ENCODE data around the gene CCL22.

The CCL22 gene, protein sequence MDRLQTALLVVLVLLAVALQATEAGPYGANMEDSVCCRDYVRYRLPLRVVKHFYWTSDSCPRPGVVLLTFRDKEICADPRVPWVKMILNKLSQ

GRCh38 chr16:57358527-57359095, at the start of gene CCL22:
Gene CCL22, plus strand, starts transcription at chr16:57358783. Its CDS starts 34 bp downstream, at chr16:57358817.
- Mint-ChIP-seq H3K27ac (peak within 1 kb of the TSS; percentile 53), H3K4me1 (no peaks in the 10 kb centered on the region)

GRCh38 chr16:57310801-57311200, 47.8 kb upstream of the CCL22 start:
- Mint-ChIP-seq H3K4me1 (peaks cover 14% of the 10 kb centered on the region), H3K4me3 (no peak overlapping the region), H3K27me3 (peaks cover 31% of the 10 kb centered on the region), H3K9me3 (no peaks in the 10 kb centered on the region), H3K27ac (no peak overlapping the region), H3K36me3 (no peaks in the 10 kb centered on the region)
- CTCF ChIA-PET = interaction anchor here (0.6 to 4.6 kb wide), 3 partner anchors 10 to 107 kb away, joined by 3 to 23 read pairs (median 13); no protein-coding TSS in a partner anchor
- DNase-seq = no peak

More at GRCh38 chr16:57358527-57359095, at the start of gene CCL22:
- Mint-ChIP-seq H3K9me3 (no peaks in the 10 kb centered on the region), H3K4me3 (no peak within 1 kb of the TSS), H3K36me3 (no peaks in the 10 kb centered on the region), H3K27me3 (peaks cover 18% of the 10 kb centered on the region)
- DNase-seq = no peak
- CTCF ChIA-PET = no interaction called here

GRCh38 chr16:57313509-57313908, 45.1 kb upstream of the CCL22 start:
- Mint-ChIP-seq H3K27ac (no peak overlapping the region), H3K9me3 (no peaks in the 10 kb centered on the region), H3K36me3 (no peaks in the 10 kb centered on the region), H3K4me1 (peaks cover 16% of the 10 kb centered on the region), H3K4me3 (no peak overlapping the region), H3K27me3 (peaks cover 16% of the 10 kb centered on the region)
- CTCF ChIA-PET = interaction anchor here (1.2 to 4.6 kb wide), 3 partner anchors 9 to 105 kb away, joined by 3 to 23 read pairs (median 6); no protein-coding TSS in a partner anchor
- DNase-seq = no peak

- H3K9me3 Mint-ChIP-seq = no peaks in the 10 kb centered on the region
- no peak for DNase-seq
- H3K27me3 Mint-ChIP-seq = peaks cover 15% of the 10 kb centered on the region
- H3K4me1 Mint-ChIP-seq = peaks cover 16% of the 10 kb centered on the region
- peak overlapping the region; percentile 76 for H3K27ac Mint-ChIP-seq
- H3K36me3 Mint-ChIP-seq = no peaks in the 10 kb centered on the region
- CTCF ChIA-PET = interaction anchor here (0.7 to 4.6 kb wide), 6 partner anchors 9 to 105 kb away, joined by 3 to 23 read pairs (median 3); no protein-coding TSS in a partner anchor
- no peak overlapping the region for H3K4me3 Mint-ChIP-seq
Measured at GRCh38 chr16:57314161-57314785, 44.3 kb upstream of the CCL22 start.

- CTCF ChIA-PET = no interaction called here
- Mint-ChIP-seq H3K4me1 (peaks cover 16% of the 10 kb centered on the region), H3K4me3 (no peak overlapping the region), H3K9me3 (no peaks in the 10 kb centered on the region), H3K36me3 (no peaks in the 10 kb centered on the region), H3K27ac (no peak overlapping the region), H3K27me3 (peaks cover 11% of the 10 kb centered on the region)
- no peak for DNase-seq
Measured at GRCh38 chr16:57315416-57315815, 43.2 kb upstream of the CCL22 start.

- no peak for DNase-seq
- Mint-ChIP-seq H3K36me3 (no peaks in the 10 kb centered on the region), H3K27me3 (peaks cover 12% of the 10 kb centered on the region), H3K4me3 (no peak overlapping the region), H3K4me1 (peaks cover 16% of the 10 kb centered on the region), H3K27ac (no peak overlapping the region), H3K9me3 (no peaks in the 10 kb centered on the region)
- CTCF ChIA-PET = interaction anchor here (1.0 kb wide), 1 partner anchor 203 kb away, joined by 3 read pairs; no protein-coding TSS in a partner anchor
Measured at GRCh38 chr16:57316390-57317017, 42.1 kb upstream of the CCL22 start.

GRCh38 chr16:57318240-57318970, 40.2 kb upstream of the CCL22 start:
- H3K27ac Mint-ChIP-seq = no peak overlapping the region
- peaks cover 16% of the 10 kb centered on the region for H3K4me1 Mint-ChIP-seq
- DNase-seq = no peak
- no peaks in the 10 kb centered on the region for H3K9me3 Mint-ChIP-seq
- H3K27me3 Mint-ChIP-seq = peaks cover 4% of the 10 kb centered on the region
- H3K36me3 Mint-ChIP-seq = no peaks in the 10 kb centered on the region
- CTCF ChIA-PET = no interaction called here
- H3K4me3 Mint-ChIP-seq = no peak overlapping the region

- peaks cover 4% of the 10 kb centered on the region for H3K27me3 Mint-ChIP-seq
- no peak overlapping the region for H3K27ac Mint-ChIP-seq
- CTCF ChIA-PET = interaction anchor here (1.1 kb wide), 1 partner anchor 59 kb away, joined by 6 read pairs; no protein-coding TSS in a partner anchor
- no peaks in the 10 kb centered on the region for H3K9me3 Mint-ChIP-seq
- peaks cover 7% of the 10 kb centered on the region for H3K4me1 Mint-ChIP-seq
- H3K4me3 Mint-ChIP-seq = no peak overlapping the region
- H3K36me3 Mint-ChIP-seq = no peaks in the 10 kb centered on the region
- DNase-seq = no peak
Measured at GRCh38 chr16:57319646-57320045, 38.9 kb upstream of the CCL22 start.

GRCh38 chr16:57324749-57325148, 33.8 kb upstream of the CCL22 start:
- Mint-ChIP-seq H3K36me3 (no peaks in the 10 kb centered on the region), H3K4me3 (no peak overlapping the region), H3K9me3 (no peaks in the 10 kb centered on the region), H3K4me1 (no peaks in the 10 kb centered on the region), H3K27ac (no peak overlapping the region), H3K27me3 (peaks cover 10% of the 10 kb centered on the region)
- no peak for DNase-seq
- CTCF ChIA-PET = no interaction called here

- H3K36me3 Mint-ChIP-seq = no peaks in the 10 kb centered on the region
- DNase-seq = no peak
- CTCF ChIA-PET = no interaction called here
- no peak overlapping the region for H3K27ac Mint-ChIP-seq
- no peaks in the 10 kb centered on the region for H3K9me3 Mint-ChIP-seq
- no peaks in the 10 kb centered on the region for H3K4me1 Mint-ChIP-seq
- H3K27me3 Mint-ChIP-seq = peaks cover 13% of the 10 kb centered on the region
- no peak overlapping the region for H3K4me3 Mint-ChIP-seq
Measured at GRCh38 chr16:57325458-57325857, 33.1 kb upstream of the CCL22 start.

GRCh38 chr16:57329718-57330327, 28.8 kb upstream of the CCL22 start:
- H3K36me3 Mint-ChIP-seq = no peaks in the 10 kb centered on the region
- no peaks in the 10 kb centered on the region for H3K9me3 Mint-ChIP-seq
- no peaks in the 10 kb centered on the region for H3K4me1 Mint-ChIP-seq
- H3K27ac Mint-ChIP-seq = no peak overlapping the region
- peaks cover 28% of the 10 kb centered on the region for H3K27me3 Mint-ChIP-seq
- no peak overlapping the region for H3K4me3 Mint-ChIP-seq
- CTCF ChIA-PET = no interaction called here
- no peak for DNase-seq

- Mint-ChIP-seq H3K9me3 (no peaks in the 10 kb centered on the region), H3K4me1 (no peaks in the 10 kb centered on the region), H3K27ac (no peak overlapping the region), H3K4me3 (no peak overlapping the region), H3K27me3 (peaks cover 33% of the 10 kb centered on the region), H3K36me3 (no peaks in the 10 kb centered on the region)
- DNase-seq = no peak
- CTCF ChIA-PET = no interaction called here
Measured at GRCh38 chr16:57331355-57331754, 27.2 kb upstream of the CCL22 start.

DNA sequence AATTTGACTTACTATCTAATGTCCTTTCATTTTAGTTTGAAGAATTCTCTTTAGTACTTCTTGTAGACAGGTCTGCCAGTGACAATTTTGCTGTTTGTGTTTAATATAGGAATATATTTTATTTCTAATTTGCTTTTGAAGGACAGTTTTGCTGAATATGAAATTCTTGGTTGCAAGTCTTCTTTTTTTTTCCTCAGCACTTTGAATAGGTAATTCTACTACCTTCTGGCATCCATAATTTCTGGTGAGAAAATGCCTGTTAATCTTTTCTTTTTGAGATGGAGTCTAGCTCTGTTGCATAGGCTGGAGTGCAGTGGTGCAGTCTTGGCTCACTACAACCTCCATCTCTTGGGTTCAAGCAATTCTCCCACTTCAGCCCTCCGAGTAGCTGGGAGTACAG, 25.2 kb upstream of the CCL22 start:
- CTCF ChIA-PET = interaction anchor here (1.6 kb wide), 1 partner anchor 11 kb away, joined by 3 read pairs; no protein-coding TSS in a partner anchor
- peaks cover 31% of the 10 kb centered on the region for H3K27me3 Mint-ChIP-seq
- H3K9me3 Mint-ChIP-seq = no peaks in the 10 kb centered on the region
- no peak overlapping the region for H3K4me3 Mint-ChIP-seq
- H3K36me3 Mint-ChIP-seq = no peaks in the 10 kb centered on the region
- H3K27ac Mint-ChIP-seq = no peak overlapping the region
- no peak for DNase-seq
- no peaks in the 10 kb centered on the region for H3K4me1 Mint-ChIP-seq

- Mint-ChIP-seq H3K4me3 (no peak overlapping the region), H3K27me3 (peaks cover 42% of the 10 kb centered on the region), H3K27ac (no peak overlapping the region), H3K9me3 (no peaks in the 10 kb centered on the region), H3K4me1 (no peaks in the 10 kb centered on the region), H3K36me3 (no peaks in the 10 kb centered on the region)
- DNase-seq = no peak
- CTCF ChIA-PET = interaction anchor here (0.6 kb wide), 1 partner anchor 284 kb away, joined by 3 read pairs; no protein-coding TSS in a partner anchor
Measured at GRCh38 chr16:57335366-57335765, 23.2 kb upstream of the CCL22 start.

Measured in activated naive CD4-positive, alpha-beta T cell treated with anti-CD3 and anti-CD28 coated beads, Interleukin-2, amount 10 ng/mL, durations not matched to agents 7 days and 5 days (primary cell).